Measurements from ENCODE around the gene LTC4S. TPM values are rescaled to one million over a fixed set of nuclear protein-coding genes. Genes with fewer than 3 reads are reported as not detected.
"Not testable (repeated sequence)": the region's sequence is repeated elsewhere in the genome, so short reads cannot be mapped to it uniquely, and the experiment has no call there.

Gene LTC4S
- total RNA-seq, 1 donor from 2014 or later: 1.6 TPM

- Mint-ChIP-seq H3K9me3 (no peaks in the 10 kb centered on the region), H3K4me1 (peaks cover 35% of the 10 kb centered on the region), H3K36me3 (ENCODE audit: low read depth) (peaks cover 68% of the 10 kb centered on the region), H3K4me3 (peak overlapping the region; percentile 3), H3K27me3 (no peaks in the 10 kb centered on the region), H3K27ac (no peak overlapping the region)
- intact Hi-C loops (cut with micrococcal nuclease): loop anchor here (5.0 kb wide), 2 partner anchors 202 to 272 kb away; partner anchors contain the start of genes HNRNPH1 and RUFY1
- no peak for DNase-seq
These were observed 30.4 kb downstream of the LTC4S start for GRCh38 chr5:179823937-179824744.

GRCh38 chr5:179824745-179825112 lies 30.9 kb downstream of the LTC4S start:
- H3K4me3 Mint-ChIP-seq: peak overlapping the region; percentile 3
- no peaks in the 10 kb centered on the region for H3K9me3 Mint-ChIP-seq
- DNase-seq: peak; percentile 55
- peaks cover 32% of the 10 kb centered on the region for H3K4me1 Mint-ChIP-seq
- H3K27ac Mint-ChIP-seq: no peak overlapping the region
- peaks cover 73% of the 10 kb centered on the region for H3K36me3 Mint-ChIP-seq (ENCODE audit: low read depth)
- intact Hi-C loops (cut with micrococcal nuclease): loop anchor here (5.0 kb wide), 2 partner anchors 202 to 272 kb away; partner anchors contain the start of genes HNRNPH1 and RUFY1
- no peaks in the 10 kb centered on the region for H3K27me3 Mint-ChIP-seq

- Mint-ChIP-seq H3K27me3 (no peaks in the 10 kb centered on the region), H3K36me3 (ENCODE audit: low read depth) (peaks cover 81% of the 10 kb centered on the region), H3K27ac (no peak overlapping the region), H3K9me3 (no peaks in the 10 kb centered on the region), H3K4me3 (no peak overlapping the region), H3K4me1 (peaks cover 27% of the 10 kb centered on the region)
- DNase-seq: peak; percentile 57
- intact Hi-C loops (cut with micrococcal nuclease): no loop called here
These were observed 31.9 kb downstream of the LTC4S start for GRCh38 chr5:179825655-179826182.

GRCh38 chr5:179827680-179828079 lies 33.9 kb downstream of the LTC4S start:
- Mint-ChIP-seq H3K27ac (peak overlapping the region; percentile 79), H3K4me1 (peaks cover 19% of the 10 kb centered on the region), H3K36me3 (ENCODE audit: low read depth) (peaks cover 85% of the 10 kb centered on the region), H3K27me3 (no peaks in the 10 kb centered on the region), H3K9me3 (no peaks in the 10 kb centered on the region), H3K4me3 (peak overlapping the region; percentile 15)
- DNase-seq: peak; percentile 57
- intact Hi-C loops (cut with micrococcal nuclease): no loop called here

- intact Hi-C loops (cut with micrococcal nuclease): no loop called here
These were observed 35.1 kb downstream of the LTC4S start for GRCh38 chr5:179828756-179829421.

GRCh38 chr5:179829732-179830435 lies 36.1 kb downstream of the LTC4S start:
- DNase-seq: no peak
- Mint-ChIP-seq H3K27ac (no peak overlapping the region), H3K9me3 (no peaks in the 10 kb centered on the region), H3K4me3 (no peak overlapping the region), H3K36me3 (ENCODE audit: low read depth) (peaks cover 78% of the 10 kb centered on the region), H3K27me3 (no peaks in the 10 kb centered on the region), H3K4me1 (peaks cover 12% of the 10 kb centered on the region)
- intact Hi-C loops (cut with micrococcal nuclease): no loop called here

More at GRCh38 chr5:179828756-179829421, 35.1 kb downstream of the LTC4S start:
- DNase-seq: no peak
- Mint-ChIP-seq H3K27me3 (no peaks in the 10 kb centered on the region), H3K9me3 (no peaks in the 10 kb centered on the region), H3K27ac (peak overlapping the region; percentile 25), H3K36me3 (ENCODE audit: low read depth) (peaks cover 86% of the 10 kb centered on the region), H3K4me3 (no peak overlapping the region), H3K4me1 (peaks cover 16% of the 10 kb centered on the region)

- intact Hi-C loops (cut with micrococcal nuclease): no loop called here
- Mint-ChIP-seq H3K27ac (no peak overlapping the region), H3K4me1 (peaks cover 13% of the 10 kb centered on the region), H3K36me3 (ENCODE audit: low read depth) (peaks cover 75% of the 10 kb centered on the region), H3K9me3 (no peaks in the 10 kb centered on the region), H3K4me3 (no peak overlapping the region), H3K27me3 (no peaks in the 10 kb centered on the region)
- DNase-seq: no peak
These were observed 37.2 kb downstream of the LTC4S start for GRCh38 chr5:179830818-179831468.

GRCh38 chr5:179832039-179832745 lies 38.4 kb downstream of the LTC4S start:
- DNase-seq: no peak
- peaks cover 23% of the 10 kb centered on the region for H3K4me1 Mint-ChIP-seq
- peaks cover 75% of the 10 kb centered on the region for H3K36me3 Mint-ChIP-seq (ENCODE audit: low read depth)
- no peak overlapping the region for H3K27ac Mint-ChIP-seq
- intact Hi-C loops (cut with micrococcal nuclease): no loop called here
- H3K9me3 Mint-ChIP-seq: no peaks in the 10 kb centered on the region
- no peaks in the 10 kb centered on the region for H3K27me3 Mint-ChIP-seq
- no peak overlapping the region for H3K4me3 Mint-ChIP-seq

- Mint-ChIP-seq H3K9me3 (no peaks in the 10 kb centered on the region), H3K36me3 (ENCODE audit: low read depth) (peaks cover 72% of the 10 kb centered on the region), H3K27me3 (no peaks in the 10 kb centered on the region), H3K4me1 (peaks cover 18% of the 10 kb centered on the region), H3K4me3 (no peak overlapping the region), H3K27ac (no peak overlapping the region)
- DNase-seq: no peak
- intact Hi-C loops (cut with micrococcal nuclease): no loop called here
These were observed 39.4 kb downstream of the LTC4S start for GRCh38 chr5:179833056-179833708.

- Mint-ChIP-seq H3K27me3 (no peaks in the 10 kb centered on the region), H3K9me3 (no peaks in the 10 kb centered on the region), H3K27ac (no peak overlapping the region), H3K4me1 (peaks cover 18% of the 10 kb centered on the region), H3K36me3 (ENCODE audit: low read depth) (peaks cover 69% of the 10 kb centered on the region), H3K4me3 (no peak overlapping the region)
- no peak for DNase-seq
- intact Hi-C loops (cut with micrococcal nuclease): no loop called here
These were observed 39.9 kb downstream of the LTC4S start for GRCh38 chr5:179833709-179834070.

- Mint-ChIP-seq H3K27me3 (no peaks in the 10 kb centered on the region), H3K36me3 (ENCODE audit: low read depth) (peaks cover 65% of the 10 kb centered on the region), H3K4me1 (peaks cover 18% of the 10 kb centered on the region), H3K9me3 (no peaks in the 10 kb centered on the region), H3K4me3 (no peak overlapping the region), H3K27ac (no peak overlapping the region)
- intact Hi-C loops (cut with micrococcal nuclease): no loop called here
- no peak for DNase-seq
These were observed 40.3 kb downstream of the LTC4S start for GRCh38 chr5:179834120-179834519.

GRCh38 chr5:179834871-179835270 lies 41.1 kb downstream of the LTC4S start:
- DNase-seq, H3K27me3 Mint-ChIP-seq, H3K27ac Mint-ChIP-seq, H3K9me3 Mint-ChIP-seq, H3K4me3 Mint-ChIP-seq: not testable (repeated sequence)
- peaks cover 18% of the 10 kb centered on the region for H3K4me1 Mint-ChIP-seq
- intact Hi-C loops (cut with micrococcal nuclease): loop anchor here (5.0 kb wide), 1 partner anchor 33 kb away; no protein-coding TSS in a partner anchor
- peaks cover 63% of the 10 kb centered on the region for H3K36me3 Mint-ChIP-seq (ENCODE audit: low read depth)
